Calu3 (cell line): ENCODE data around the gene PCGF1. TPM values are rescaled to one million over a fixed set of nuclear protein-coding genes. Genes with fewer than 3 reads are reported as not detected.

Experiments
- BruUV-seq: library from RNA; stranded (reverse); fragments of 400-500 nt; replicated peaks from 2 replicates; lab custom pipeline; 2021; lab: Mats Ljungman, UMichigan
- CTCF ChIA-PET: fragments of 300-600 bp; sonication (Branson Sonifier 250); formaldehyde crosslinking; loops from one replicate; lab custom pipeline; 2022; ENCODE audit warnings: antibody characterized with exemption; lab: Charles Lee
- DNase-seq: peaks from one replicate; pipeline ENCODE4 v3.0.0; 2022
- H3K27ac Mint-ChIP-seq: one replicate; pipeline ENCODE4 v1.8.0; 2022; ENCODE audit warnings: mixed read lengths; ENCODE audit not compliant: unreplicated experiment
- H3K27me3 Mint-ChIP-seq: one replicate; pipeline ENCODE4 v1.8.0; 2022; ENCODE audit warnings: mixed read lengths; ENCODE audit not compliant: unreplicated experiment
- H3K36me3 Mint-ChIP-seq: one replicate; pipeline ENCODE4 v1.8.0; 2022; ENCODE audit warnings: mild to moderate bottlenecking, moderate library complexity, mixed read lengths; ENCODE audit not compliant: insufficient read depth, unreplicated experiment
- H3K4me1 Mint-ChIP-seq: one replicate; pipeline ENCODE4 v1.8.0; 2022; ENCODE audit warnings: mild to moderate bottlenecking, low read depth, mixed read lengths; ENCODE audit not compliant: unreplicated experiment
- H3K4me3 Mint-ChIP-seq: one replicate; pipeline ENCODE4 v1.8.0; 2022; ENCODE audit warnings: mild to moderate bottlenecking, low read depth, moderate library complexity, mixed read lengths; ENCODE audit not compliant: unreplicated experiment
- H3K9me3 Mint-ChIP-seq: one replicate; pipeline ENCODE4 v1.8.0; 2022; ENCODE audit warnings: low read depth, mixed read lengths; ENCODE audit not compliant: unreplicated experiment
- intact Hi-C: fragments of 100-400 bp; cut with micrococcal nuclease; formaldehyde crosslinking; loops from one replicate; pipeline ENCODE4 v1.10.0; 2022; ENCODE audit not compliant: unreplicated experiment
- total RNA-seq: library from RNA; stranded (reverse); gene quantifications from 2 replicates; pipeline ENCODE4 v1.2.3, GENCODE V29; 2022
- TF ChIP-seq, protein P1 (sequence below): fragments of 200-600 bp; IDR thresholded peaks from one replicate; pipeline ENCODE4 v1.8.0; 2022; ENCODE audit warnings: antibody characterized with exemption; ENCODE audit not compliant: unreplicated experiment

Gene PCGF1
- total RNA-seq, 1 experiment from 2014 or later: 25.9 TPM

GRCh38 chr2:74502720-74503505 is 4.6 kb downstream of the PCGF1 start:
- no peaks in the 10 kb centered on the region for H3K9me3 Mint-ChIP-seq
- H3K4me1 Mint-ChIP-seq: peaks cover 43% of the 10 kb centered on the region
- TF ChIP-seq, protein P1, sequence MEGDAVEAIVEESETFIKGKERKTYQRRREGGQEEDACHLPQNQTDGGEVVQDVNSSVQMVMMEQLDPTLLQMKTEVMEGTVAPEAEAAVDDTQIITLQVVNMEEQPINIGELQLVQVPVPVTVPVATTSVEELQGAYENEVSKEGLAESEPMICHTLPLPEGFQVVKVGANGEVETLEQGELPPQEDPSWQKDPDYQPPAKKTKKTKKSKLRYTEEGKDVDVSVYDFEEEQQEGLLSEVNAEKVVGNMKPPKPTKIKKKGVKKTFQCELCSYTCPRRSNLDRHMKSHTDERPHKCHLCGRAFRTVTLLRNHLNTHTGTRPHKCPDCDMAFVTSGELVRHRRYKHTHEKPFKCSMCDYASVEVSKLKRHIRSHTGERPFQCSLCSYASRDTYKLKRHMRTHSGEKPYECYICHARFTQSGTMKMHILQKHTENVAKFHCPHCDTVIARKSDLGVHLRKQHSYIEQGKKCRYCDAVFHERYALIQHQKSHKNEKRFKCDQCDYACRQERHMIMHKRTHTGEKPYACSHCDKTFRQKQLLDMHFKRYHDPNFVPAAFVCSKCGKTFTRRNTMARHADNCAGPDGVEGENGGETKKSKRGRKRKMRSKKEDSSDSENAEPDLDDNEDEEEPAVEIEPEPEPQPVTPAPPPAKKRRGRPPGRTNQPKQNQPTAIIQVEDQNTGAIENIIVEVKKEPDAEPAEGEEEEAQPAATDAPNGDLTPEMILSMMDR: no peak
- H3K27me3 Mint-ChIP-seq: peaks cover 12% of the 10 kb centered on the region
- peak overlapping the region; percentile 27 for H3K27ac Mint-ChIP-seq
- H3K4me3 Mint-ChIP-seq: peak overlapping the region; percentile 84
- H3K36me3 Mint-ChIP-seq: peaks cover 68% of the 10 kb centered on the region
- CTCF ChIA-PET: no interaction called here
- DNase-seq: peak; percentile 80
- intact Hi-C loops: no loop called here
- BruUV-seq: no TSS peak

- Mint-ChIP-seq H3K9me3 (no peaks in the 10 kb centered on the region), H3K36me3 (peaks cover 67% of the 10 kb centered on the region)
These were observed 5.3 kb downstream of the PCGF1 start for GRCh38 chr2:74502147-74502719.

GRCh38 chr2:74501335-74502071 is 6.0 kb downstream of the PCGF1 start:
- BruUV-seq: no TSS peak
- H3K4me1 Mint-ChIP-seq: peaks cover 43% of the 10 kb centered on the region
- H3K27me3 Mint-ChIP-seq: peaks cover 15% of the 10 kb centered on the region
- H3K9me3 Mint-ChIP-seq: no peaks in the 10 kb centered on the region
- intact Hi-C loops: no loop called here
- DNase-seq: no peak
- peaks cover 60% of the 10 kb centered on the region for H3K36me3 Mint-ChIP-seq
- peak overlapping the region; percentile 84 for H3K4me3 Mint-ChIP-seq
- no peak overlapping the region for H3K27ac Mint-ChIP-seq
- TF ChIP-seq, protein P1: no peak
- CTCF ChIA-PET: interaction anchor here (0.5 to 1.0 kb wide), 3 partner anchors 14 to 597 kb away, joined by 3 to 4 read pairs (median 3); no protein-coding TSS in a partner anchor

More at GRCh38 chr2:74502147-74502719, 5.3 kb downstream of the PCGF1 start:
- H3K4me3 Mint-ChIP-seq: peak overlapping the region; percentile 84
- DNase-seq: peak; percentile 35
- TF ChIP-seq, protein P1: no peak
- H3K4me1 Mint-ChIP-seq: peaks cover 43% of the 10 kb centered on the region
- CTCF ChIA-PET: no interaction called here
- BruUV-seq: no TSS peak
- H3K27ac Mint-ChIP-seq: peak overlapping the region; percentile 13
- intact Hi-C loops: no loop called here
- H3K27me3 Mint-ChIP-seq: peaks cover 15% of the 10 kb centered on the region

DNA sequence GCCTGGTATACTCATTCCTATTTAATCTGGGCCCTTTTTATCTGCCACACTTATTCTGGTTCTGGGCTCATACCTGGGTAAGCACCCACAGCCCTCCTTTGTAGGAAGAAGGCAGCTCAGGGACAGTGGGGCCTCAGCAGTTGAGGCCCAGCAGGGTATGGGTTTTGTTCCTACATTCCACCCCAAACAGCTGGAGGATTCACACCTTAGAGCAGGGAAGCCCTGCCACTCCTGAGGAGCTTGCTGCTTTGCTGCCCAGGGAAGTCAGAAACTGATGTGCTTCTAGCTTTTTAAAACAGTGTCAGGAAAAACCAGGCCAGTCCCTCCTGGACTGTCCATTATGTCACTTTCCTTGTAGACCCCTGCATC is 6.9 kb downstream of the PCGF1 start:
- TF ChIP-seq, protein P1: no peak
- Mint-ChIP-seq H3K4me1 (peaks cover 42% of the 10 kb centered on the region), H3K27me3 (peaks cover 15% of the 10 kb centered on the region), H3K36me3 (peaks cover 57% of the 10 kb centered on the region), H3K9me3 (no peaks in the 10 kb centered on the region), H3K27ac (no peak overlapping the region), H3K4me3 (no peak overlapping the region)
- CTCF ChIA-PET: interaction anchor here (0.6 to 1.0 kb wide), 2 partner anchors 13 to 14 kb away, joined by 3 to 5 read pairs; partner anchors contain the start of gene TLX2
- no peak for DNase-seq
- no TSS peak for BruUV-seq
- intact Hi-C loops: no loop called here
